ENCODE data around the gene SLC13A5.

DNA sequence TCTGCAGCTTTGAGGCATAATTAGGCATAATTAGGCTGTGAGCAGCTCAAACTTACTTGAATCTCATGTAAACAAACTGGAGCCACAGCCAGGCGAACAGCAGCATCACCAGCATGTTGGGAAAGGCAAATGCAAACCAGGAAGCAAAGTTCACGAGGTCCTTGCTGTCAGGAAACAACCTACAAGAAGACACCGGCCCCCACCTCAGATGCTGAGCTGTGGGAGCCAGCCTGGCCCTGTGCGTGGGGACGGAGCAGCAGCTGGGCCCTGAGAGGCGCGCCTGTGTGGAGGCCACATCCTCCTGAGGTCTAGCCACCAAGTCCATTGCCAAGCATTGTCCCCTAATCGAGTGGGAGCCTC, 12.2 kb downstream of the SLC13A5 start:
- TF ChIP-seq, protein P1, sequence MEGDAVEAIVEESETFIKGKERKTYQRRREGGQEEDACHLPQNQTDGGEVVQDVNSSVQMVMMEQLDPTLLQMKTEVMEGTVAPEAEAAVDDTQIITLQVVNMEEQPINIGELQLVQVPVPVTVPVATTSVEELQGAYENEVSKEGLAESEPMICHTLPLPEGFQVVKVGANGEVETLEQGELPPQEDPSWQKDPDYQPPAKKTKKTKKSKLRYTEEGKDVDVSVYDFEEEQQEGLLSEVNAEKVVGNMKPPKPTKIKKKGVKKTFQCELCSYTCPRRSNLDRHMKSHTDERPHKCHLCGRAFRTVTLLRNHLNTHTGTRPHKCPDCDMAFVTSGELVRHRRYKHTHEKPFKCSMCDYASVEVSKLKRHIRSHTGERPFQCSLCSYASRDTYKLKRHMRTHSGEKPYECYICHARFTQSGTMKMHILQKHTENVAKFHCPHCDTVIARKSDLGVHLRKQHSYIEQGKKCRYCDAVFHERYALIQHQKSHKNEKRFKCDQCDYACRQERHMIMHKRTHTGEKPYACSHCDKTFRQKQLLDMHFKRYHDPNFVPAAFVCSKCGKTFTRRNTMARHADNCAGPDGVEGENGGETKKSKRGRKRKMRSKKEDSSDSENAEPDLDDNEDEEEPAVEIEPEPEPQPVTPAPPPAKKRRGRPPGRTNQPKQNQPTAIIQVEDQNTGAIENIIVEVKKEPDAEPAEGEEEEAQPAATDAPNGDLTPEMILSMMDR (IDR thresholded peaks at IDR 0.05): no peak
- no peak for TF ChIP-seq POLR2A (IDR thresholded peaks at IDR 0.05)
